K562 (cell line): ENCODE results near the gene MEX3D. TPM values are rescaled to one million over a fixed set of nuclear protein-coding genes. Genes with fewer than 3 reads are reported as not detected.

Experiments used
- DDX20 ChIP-seq: fragments of 450-650 bp; IDR thresholded peaks from 2 replicates; pipeline ENCODE4 v1.6.1; 2016; ENCODE audit warnings: missing genetic modification characterization, low read depth, mild to moderate bottlenecking, missing compliant biosample characterization, moderate library complexity
- ETV5 ChIP-seq: sonication (generic); formaldehyde crosslinking; IDR thresholded peaks from 2 replicates; pipeline ENCODE4 v1.4.0; 2020; ENCODE audit warnings: low read depth, mild to moderate bottlenecking, missing genetic modification reagents
- FOXA1 ChIP-seq: fragments of 450-650 bp; IDR thresholded peaks from 2 replicates; pipeline ENCODE4 v1.6.1; 2016; ENCODE audit warnings: mild to moderate bottlenecking, borderline replicate concordance
- HMGN3 ChIP-seq: IDR thresholded peaks from 2 replicates; pipeline ENCODE4 v1.6.1; 2011; ENCODE audit warnings: borderline replicate concordance, low read depth, mild to moderate bottlenecking, mixed read lengths, low read length; ENCODE audit not compliant: insufficient read length; ENCODE audit errors: extremely low read depth
- KAT7 ChIP-seq: sonication (generic); formaldehyde crosslinking; IDR thresholded peaks from 2 replicates; pipeline ENCODE4 v1.8.0; 2022; ENCODE audit warnings: missing genetic modification reagents, mild to moderate bottlenecking, borderline replicate concordance
- LARP7 ChIP-seq: fragments of 450-650 bp; IDR thresholded peaks from 2 replicates; pipeline ENCODE4 v1.6.1; 2016
- NBN ChIP-seq: fragments of 450-650 bp; IDR thresholded peaks from 2 replicates; pipeline ENCODE4 v1.6.1; 2016; ENCODE audit warnings: low read depth, mild to moderate bottlenecking
- NFIC ChIP-seq: fragments of 450-650 bp; IDR thresholded peaks from 2 replicates; pipeline ENCODE4 v1.6.1; 2017; ENCODE audit warnings: mild to moderate bottlenecking, inconsistent platforms
- NFIX ChIP-seq: fragments of 250-450 bp; sonication (Bioruptor Pico); IDR thresholded peaks from 2 replicates; pipeline ENCODE4 v1.4.0; 2020; ENCODE audit warnings: low read depth, mild to moderate bottlenecking, moderate library complexity
- PCBP2 ChIP-seq: fragments of 200-400 bp; formaldehyde crosslinking; IDR thresholded peaks from 2 replicates; pipeline ENCODE4 v1.6.1; 2018; ENCODE audit warnings: low read length, low read depth, mild to moderate bottlenecking, moderate library complexity; ENCODE audit not compliant: poor library complexity, severe bottlenecking
- PHB2 ChIP-seq: fragments of 450-650 bp; IDR thresholded peaks from 2 replicates; pipeline ENCODE4 v1.6.1; 2017; ENCODE audit warnings: low read depth
- POLR2B ChIP-seq: fragments of 450-650 bp; IDR thresholded peaks from 2 replicates; pipeline ENCODE4 v1.6.1; 2018; ENCODE audit warnings: low read depth; ENCODE audit not compliant: partially characterized antibody
- RAD51 ChIP-seq: fragments of 450-650 bp; IDR thresholded peaks from 2 replicates; pipeline ENCODE4 v1.7.1; 2016; ENCODE audit warnings: low read depth, mild to moderate bottlenecking, borderline replicate concordance
- SMARCB1 ChIP-seq: IDR thresholded peaks from 2 replicates; pipeline ENCODE4 v1.6.1; 2011; ENCODE audit warnings: improper control_type of control experiment, low read depth; ENCODE audit not compliant: insufficient read length
- ZBED1 ChIP-seq: IDR thresholded peaks from 2 replicates; pipeline ENCODE4 v1.6.1; 2014
- ZBTB17 ChIP-seq: fragments of 450-650 bp; formaldehyde crosslinking; IDR thresholded peaks from 2 replicates; pipeline ENCODE4 v1.4.0; 2020; ENCODE audit warnings: mild to moderate bottlenecking
- ZKSCAN1 ChIP-seq: fragments of 150-350 bp; IDR thresholded peaks from 2 replicates; pipeline ENCODE4 v1.6.1; 2016; ENCODE audit warnings: low read depth, low read length
- ZNF175 ChIP-seq: fragments of 200-800 bp; sonication (Bioruptor generic); IDR thresholded peaks from 2 replicates; pipeline ENCODE4 v1.6.1; 2016; ENCODE audit warnings: low read depth, mild to moderate bottlenecking, missing genetic modification characterization, missing compliant biosample characterization
- ZNF766 ChIP-seq: fragments of 200-800 bp; sonication (Bioruptor generic); conservative IDR thresholded peaks from 2 replicates; pipeline ENCODE4 v1.6.1; 2016; ENCODE audit warnings: missing genetic modification characterization, missing compliant biosample characterization
- polyA plus RNA-seq, 8 experiments: library from polyadenylated mRNA; depleted of rRNA in 4 of 8; stranded (reverse) in 5 of 8; unstranded in 3 of 8; fragments of >200 nt; fragmentation: Nextera tagmentation in 2 of 8; fragmentation: Illumina TruSeq in 1 of 8; extraction: Ambion mirVana in 2 of 8; extraction: Trizol in 1 of 8; gene quantifications; 2 replicates each; pipeline versions ENCODE4 v1.2.1 to v1.2.3, GENCODE V29; 2011 to 2014; ENCODE audit warnings: inconsistent platforms in 1 of 8, missing spikeins in 1 of 8
- total RNA-seq, 7 experiments: library from RNA; depleted of rRNA in 6 of 7; stranded (reverse); fragments of >200 nt in 6 of 7; fragmentation: Illumina TruSeq in 2 of 7; extraction: Trizol in 2 of 7; gene quantifications; 2 replicates each; pipeline versions ENCODE4 v1.2.1 to v1.2.3, GENCODE V29; 2011 to 2021; ENCODE audit warnings: low replicate concordance in 1 of 7
- TF ChIP-seq, protein P1 (sequence below): fragments of 250-450 bp; sonication (Bioruptor Pico); IDR thresholded peaks from 2 replicates; pipeline ENCODE4 v1.8.0; 2021; ENCODE audit warnings: mild to moderate bottlenecking, moderate library complexity
- TF ChIP-seq, protein P2 (sequence below): fragments of 200-800 bp; sonication (Bioruptor generic); IDR thresholded peaks from 2 replicates; pipeline ENCODE4 v1.6.1; 2017; ENCODE audit warnings: missing genetic modification characterization, missing compliant biosample characterization
- TF ChIP-seq, protein P3 (sequence below): IDR thresholded peaks from 2 replicates; pipeline ENCODE4 v1.6.1; 2011; ENCODE audit warnings: borderline replicate concordance, low read depth, mild to moderate bottlenecking, moderate library complexity, low read length; ENCODE audit not compliant: insufficient read depth, poor library complexity, severe bottlenecking
- TF ChIP-seq, protein P4 (sequence below), 2 experiments: fragments of 250-450 bp in 1 of 2; fragments of 450-650 bp in 1 of 2; sonication (Bioruptor Pico) in 1 of 2; IDR thresholded peaks; 2 replicates each; pipeline versions ENCODE4 v1.6.1 to v1.8.0; 2016 to 2021; ENCODE audit warnings: mild to moderate bottlenecking in 2 of 2, moderate library complexity in 2 of 2, missing compliant biosample characterization in 1 of 2, missing genetic modification characterization in 1 of 2

MEX3D gene
- total and polyA plus RNA-seq, 9 of the 15 experiments (the other 6 are each of a cell fraction or from before 2014, with no cell fraction given): 1.7 to 39.3 (median 5.7) TPM

DNA sequence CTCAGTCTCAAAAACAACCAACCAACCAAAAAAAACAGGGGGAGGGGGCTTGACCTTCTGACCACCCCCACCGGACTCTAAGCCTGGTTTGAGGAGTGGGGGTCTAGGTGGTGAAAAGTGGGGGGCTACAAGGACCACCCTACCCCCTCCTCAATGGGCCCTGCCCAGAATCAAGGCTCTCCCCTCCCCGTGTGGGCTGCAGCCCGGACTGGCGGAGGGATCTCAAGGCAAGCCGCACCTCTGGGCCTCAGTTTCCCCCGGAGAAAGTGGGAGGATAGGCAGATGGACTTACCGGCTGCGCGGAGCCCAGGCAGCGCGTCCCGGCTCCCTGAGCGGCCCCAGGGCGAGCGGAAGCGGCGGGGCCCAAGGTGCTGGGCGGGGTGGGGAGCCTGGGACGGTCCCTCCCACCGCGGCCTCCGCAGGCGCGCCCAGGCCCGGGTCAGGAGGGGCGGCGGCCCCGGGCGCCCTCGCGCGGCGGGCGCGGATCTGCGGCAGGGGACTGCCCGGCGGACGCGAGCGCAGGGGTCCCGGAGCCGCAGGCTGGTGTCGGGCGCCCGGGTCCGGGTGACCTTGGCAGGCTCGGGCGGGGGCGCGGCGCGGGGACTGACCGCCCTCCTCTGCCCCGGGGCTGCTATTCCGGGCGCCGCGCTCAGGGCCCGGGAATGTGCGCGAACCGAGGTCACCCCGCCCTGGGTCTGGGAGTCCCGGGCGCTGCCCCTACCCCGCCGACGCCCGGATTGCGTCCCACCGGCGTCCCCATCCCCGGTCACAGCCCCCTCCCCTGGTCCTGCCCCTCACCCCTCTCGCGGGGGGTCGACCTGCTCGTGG lies 55.2 kb downstream of the MEX3D start, which contains the start of gene ADAMTSL5 (continued):
- TF ChIP-seq, protein P1, sequence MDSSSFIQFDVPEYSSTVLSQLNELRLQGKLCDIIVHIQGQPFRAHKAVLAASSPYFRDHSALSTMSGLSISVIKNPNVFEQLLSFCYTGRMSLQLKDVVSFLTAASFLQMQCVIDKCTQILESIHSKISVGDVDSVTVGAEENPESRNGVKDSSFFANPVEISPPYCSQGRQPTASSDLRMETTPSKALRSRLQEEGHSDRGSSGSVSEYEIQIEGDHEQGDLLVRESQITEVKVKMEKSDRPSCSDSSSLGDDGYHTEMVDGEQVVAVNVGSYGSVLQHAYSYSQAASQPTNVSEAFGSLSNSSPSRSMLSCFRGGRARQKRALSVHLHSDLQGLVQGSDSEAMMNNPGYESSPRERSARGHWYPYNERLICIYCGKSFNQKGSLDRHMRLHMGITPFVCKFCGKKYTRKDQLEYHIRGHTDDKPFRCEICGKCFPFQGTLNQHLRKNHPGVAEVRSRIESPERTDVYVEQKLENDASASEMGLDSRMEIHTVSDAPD (CRISPR knock-in tag): no peak
- TF ChIP-seq, protein P2, sequence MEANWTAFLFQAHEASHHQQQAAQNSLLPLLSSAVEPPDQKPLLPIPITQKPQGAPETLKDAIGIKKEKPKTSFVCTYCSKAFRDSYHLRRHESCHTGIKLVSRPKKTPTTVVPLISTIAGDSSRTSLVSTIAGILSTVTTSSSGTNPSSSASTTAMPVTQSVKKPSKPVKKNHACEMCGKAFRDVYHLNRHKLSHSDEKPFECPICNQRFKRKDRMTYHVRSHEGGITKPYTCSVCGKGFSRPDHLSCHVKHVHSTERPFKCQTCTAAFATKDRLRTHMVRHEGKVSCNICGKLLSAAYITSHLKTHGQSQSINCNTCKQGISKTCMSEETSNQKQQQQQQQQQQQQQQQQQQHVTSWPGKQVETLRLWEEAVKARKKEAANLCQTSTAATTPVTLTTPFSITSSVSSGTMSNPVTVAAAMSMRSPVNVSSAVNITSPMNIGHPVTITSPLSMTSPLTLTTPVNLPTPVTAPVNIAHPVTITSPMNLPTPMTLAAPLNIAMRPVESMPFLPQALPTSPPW: peak; percentile 82
- no peak for TF ChIP-seq ZNF175 (CRISPR knock-in tag)
- no peak for TF ChIP-seq ZBTB17 (CRISPR knock-in tag)
- no peak for TF ChIP-seq FOXA1
- TF ChIP-seq HMGN3: peak; percentile 64
- TF ChIP-seq, protein P3, sequence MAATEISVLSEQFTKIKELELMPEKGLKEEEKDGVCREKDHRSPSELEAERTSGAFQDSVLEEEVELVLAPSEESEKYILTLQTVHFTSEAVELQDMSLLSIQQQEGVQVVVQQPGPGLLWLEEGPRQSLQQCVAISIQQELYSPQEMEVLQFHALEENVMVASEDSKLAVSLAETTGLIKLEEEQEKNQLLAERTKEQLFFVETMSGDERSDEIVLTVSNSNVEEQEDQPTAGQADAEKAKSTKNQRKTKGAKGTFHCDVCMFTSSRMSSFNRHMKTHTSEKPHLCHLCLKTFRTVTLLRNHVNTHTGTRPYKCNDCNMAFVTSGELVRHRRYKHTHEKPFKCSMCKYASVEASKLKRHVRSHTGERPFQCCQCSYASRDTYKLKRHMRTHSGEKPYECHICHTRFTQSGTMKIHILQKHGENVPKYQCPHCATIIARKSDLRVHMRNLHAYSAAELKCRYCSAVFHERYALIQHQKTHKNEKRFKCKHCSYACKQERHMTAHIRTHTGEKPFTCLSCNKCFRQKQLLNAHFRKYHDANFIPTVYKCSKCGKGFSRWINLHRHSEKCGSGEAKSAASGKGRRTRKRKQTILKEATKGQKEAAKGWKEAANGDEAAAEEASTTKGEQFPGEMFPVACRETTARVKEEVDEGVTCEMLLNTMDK: peak; percentile 38
- no peak for TF ChIP-seq KAT7 (CRISPR knock-in tag)
- TF ChIP-seq NBN: peak; percentile 63; the same call in 1 of the 2 replicates
- TF ChIP-seq ETV5: peak; percentile 67; the same call in 1 of the 2 replicates
- TF ChIP-seq ZKSCAN1: no peak; the same call in 1 of the 2 replicates
- TF ChIP-seq NFIC: 0 out of 2 replicates have a peak, but pooled peaks have one; percentile 16
- TF ChIP-seq LARP7: no peak
- TF ChIP-seq POLR2B: peak; percentile 27
- TF ChIP-seq PHB2: no peak
- no peak for TF ChIP-seq PCBP2
- no peak for TF ChIP-seq NFIX (CRISPR knock-in tag)
- TF ChIP-seq, protein P4, sequence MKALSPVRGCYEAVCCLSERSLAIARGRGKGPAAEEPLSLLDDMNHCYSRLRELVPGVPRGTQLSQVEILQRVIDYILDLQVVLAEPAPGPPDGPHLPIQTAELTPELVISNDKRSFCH (CRISPR knock-in tag; IDR thresholded peaks at IDR 0.05): no peak
- TF ChIP-seq, protein P4 (tag; IDR thresholded peaks at IDR 0.05): peak; percentile 35; the same call in 1 of the 2 replicates
- TF ChIP-seq SMARCB1: no peak
- no peak for TF ChIP-seq RAD51
- no peak for TF ChIP-seq ZBED1
- TF ChIP-seq DDX20 (tag): no peak
- TF ChIP-seq ZNF766 (CRISPR knock-in tag): no peak
